Stimulated activated naive CD4-positive, alpha-beta T cell treated with Interleukin-2 at 50 U/mL for 16 hours (primary cell): ENCODE results near the gene MEF2C.

Experiments used
- DNase-seq: peaks from one replicate; lab custom pipeline; 2025; lab: John Stamatoyannopoulos, UW

Gene MEF2C

DNA sequence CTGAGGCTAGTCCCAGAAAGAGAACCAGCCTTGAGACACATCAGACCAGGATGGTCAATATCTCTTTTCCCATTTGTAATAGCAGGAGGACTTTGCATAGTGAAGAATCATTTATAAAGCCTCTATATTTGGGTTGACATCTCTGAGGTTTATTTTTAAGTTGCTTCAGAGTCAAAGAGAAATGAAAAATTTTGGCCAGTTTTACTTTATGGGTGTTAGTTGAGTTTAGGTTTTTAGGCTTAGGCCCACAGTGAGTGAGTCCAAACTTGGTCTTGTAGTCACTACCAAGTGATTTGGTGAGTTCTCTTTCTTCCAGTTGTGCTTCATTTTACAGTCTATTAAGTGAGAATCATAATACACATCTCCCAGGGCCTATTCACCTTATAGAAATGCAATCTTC is 5.3 kb upstream of the MEF2C start:
- no peak for DNase-seq

- DNase-seq: no peak
Observed at GRCh38 chr5:88887342-88887741, 4.4 kb upstream of the MEF2C start.

DNA sequence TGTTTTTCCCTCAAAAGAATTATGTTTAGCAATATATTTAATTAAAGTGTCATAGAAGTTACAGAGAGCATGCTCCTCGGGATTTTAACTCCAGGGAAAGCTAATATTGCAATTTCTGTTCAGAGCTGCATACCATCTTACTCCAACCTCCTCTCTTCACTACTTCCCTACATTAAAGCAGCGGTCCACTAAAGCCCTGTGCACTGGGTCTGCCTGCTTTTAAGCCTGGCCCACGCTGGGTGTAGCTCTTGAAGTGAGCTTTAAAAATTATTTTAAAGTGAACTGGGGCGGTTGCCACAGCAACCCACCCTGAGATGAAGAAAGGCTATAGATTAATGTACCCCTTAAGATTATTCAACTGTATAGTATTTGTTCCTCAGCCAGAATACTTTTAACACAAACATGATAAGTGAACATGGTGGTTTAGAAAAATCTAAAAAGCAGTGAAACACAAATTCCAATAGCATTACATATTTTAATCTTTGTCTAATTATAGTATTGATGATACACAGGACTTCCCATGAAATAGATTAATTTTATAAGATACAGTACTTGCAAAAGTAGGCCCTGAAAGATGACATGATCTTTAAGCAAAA is 3.9 kb upstream of the MEF2C start:
- DNase-seq: no peak

- no peak for DNase-seq
Observed at GRCh38 chr5:88886252-88886651, 3.3 kb upstream of the MEF2C start.

GRCh38 chr5:88885002-88885401 is 2.0 kb upstream of the MEF2C start:
- DNase-seq: no peak

GRCh38 chr5:88884608-88884877 is 1.6 kb upstream of the MEF2C start:
- no peak for DNase-seq

DNA sequence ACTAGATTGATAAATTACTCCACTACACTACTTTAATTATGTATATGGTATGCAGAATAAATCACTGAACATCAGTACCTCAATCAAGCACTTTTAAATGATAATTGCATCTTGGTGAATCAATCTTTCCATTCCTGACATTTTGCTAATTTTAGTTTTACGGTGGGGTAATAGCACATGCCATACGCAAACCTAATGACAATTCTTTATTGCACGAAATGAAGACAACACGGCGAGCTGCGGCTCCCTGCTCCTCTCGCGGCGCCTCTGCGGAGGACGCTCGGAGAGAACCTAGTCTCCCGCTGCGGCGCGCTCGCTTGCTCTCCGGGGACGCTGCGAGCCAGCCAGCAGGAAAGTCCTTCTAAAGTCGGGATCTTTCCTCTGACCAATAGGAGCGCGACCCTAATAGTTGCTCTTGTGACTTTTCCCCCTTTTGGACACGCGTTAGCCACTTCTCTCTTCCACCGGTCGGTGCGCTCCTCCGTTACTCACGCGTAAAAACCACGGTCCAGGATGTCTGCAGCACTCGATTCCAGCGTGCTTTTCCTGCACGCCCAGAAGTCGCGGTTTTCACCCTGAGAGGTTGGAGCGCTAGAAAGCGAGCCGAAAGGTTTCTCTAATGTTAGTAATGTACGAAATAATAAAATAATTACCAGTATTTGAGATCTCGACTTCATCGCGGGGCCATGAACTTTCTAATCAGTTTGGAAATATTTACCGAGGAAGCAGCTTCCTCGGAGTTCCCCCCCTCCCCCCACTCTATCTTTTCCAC is 1.0 kb upstream of the MEF2C start:
- DNase-seq: no peak

DNA sequence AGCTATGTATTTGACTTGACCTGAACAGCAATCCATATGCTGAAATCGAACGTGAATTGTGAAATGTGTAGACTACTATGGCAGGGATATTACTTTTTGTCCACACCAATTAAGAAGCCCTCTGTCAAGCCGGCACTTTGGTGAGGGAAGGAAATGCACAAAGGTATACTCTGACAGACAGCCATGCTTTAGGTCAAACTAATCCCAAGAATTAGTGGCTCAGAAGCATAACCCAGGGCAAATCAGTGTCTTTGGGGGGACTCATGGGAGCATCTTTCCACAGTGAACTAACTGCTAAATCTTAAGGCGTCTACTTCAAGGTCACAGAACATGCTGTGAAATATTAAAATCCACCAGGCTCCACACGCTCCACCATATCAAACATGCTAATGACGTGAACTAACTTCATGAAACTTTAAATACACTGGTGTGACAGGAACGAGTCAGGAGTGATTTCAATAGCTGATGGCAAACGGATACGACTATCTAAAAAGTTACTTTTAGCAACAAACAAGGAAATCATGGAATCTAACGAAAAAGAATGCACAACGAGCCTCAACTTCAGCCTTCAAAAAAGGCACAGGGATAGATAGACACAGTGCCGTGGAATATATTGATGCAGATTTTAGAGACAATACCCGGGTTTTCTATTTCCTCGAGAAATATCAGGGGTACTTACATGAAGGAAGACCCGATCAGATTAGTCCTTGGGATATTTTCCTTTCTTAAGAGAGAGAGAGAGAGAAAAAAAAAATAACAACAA is 527 bp downstream of the MEF2C start:
- no peak for DNase-seq

GRCh38 chr5:88881571-88881971 is 1.4 kb downstream of the MEF2C start:
- no peak for DNase-seq

GRCh38 chr5:88880201-88880600 is 2.8 kb downstream of the MEF2C start:
- no peak for DNase-seq

DNA sequence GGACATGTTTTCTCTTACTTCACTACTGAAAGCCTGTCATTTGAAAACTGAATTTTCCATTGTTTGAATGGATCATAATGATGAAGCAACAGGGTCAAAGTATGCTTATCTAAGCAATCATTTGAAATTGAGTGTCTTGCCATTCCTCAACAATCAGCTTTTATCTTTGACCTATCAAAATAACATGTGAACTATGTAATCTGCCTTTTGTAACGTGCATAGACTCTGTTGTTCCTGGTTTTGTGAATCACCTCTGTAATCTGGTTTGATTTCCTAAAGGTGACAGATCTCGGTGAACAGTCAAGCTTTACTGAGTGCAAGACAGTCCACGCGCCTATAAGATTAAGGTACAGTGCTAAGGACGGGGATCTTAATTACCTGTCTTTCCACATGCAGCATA is 3.3 kb downstream of the MEF2C start:
- no peak for DNase-seq

DNA sequence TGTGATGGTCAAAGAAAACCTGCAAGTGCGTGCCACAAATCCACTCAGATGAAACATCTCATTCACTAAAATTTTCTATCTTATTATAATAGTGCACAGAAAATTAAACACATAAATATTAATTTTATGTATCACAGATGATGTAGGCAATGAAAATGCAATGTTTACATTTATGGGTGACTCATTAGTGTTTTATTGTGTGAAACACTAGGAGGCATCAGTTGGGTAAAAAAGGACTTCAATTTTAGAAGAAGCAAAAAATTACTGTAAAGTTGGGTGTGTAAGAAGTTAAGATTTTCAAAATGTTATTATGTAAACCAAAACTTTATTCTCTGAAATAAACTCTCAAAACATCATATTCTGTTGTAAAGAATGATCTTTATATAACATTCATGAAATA is 4.0 kb downstream of the MEF2C start:
- no peak for DNase-seq

- no peak for DNase-seq
Observed at GRCh38 chr5:88877826-88878225, 5.2 kb downstream of the MEF2C start.

DNA sequence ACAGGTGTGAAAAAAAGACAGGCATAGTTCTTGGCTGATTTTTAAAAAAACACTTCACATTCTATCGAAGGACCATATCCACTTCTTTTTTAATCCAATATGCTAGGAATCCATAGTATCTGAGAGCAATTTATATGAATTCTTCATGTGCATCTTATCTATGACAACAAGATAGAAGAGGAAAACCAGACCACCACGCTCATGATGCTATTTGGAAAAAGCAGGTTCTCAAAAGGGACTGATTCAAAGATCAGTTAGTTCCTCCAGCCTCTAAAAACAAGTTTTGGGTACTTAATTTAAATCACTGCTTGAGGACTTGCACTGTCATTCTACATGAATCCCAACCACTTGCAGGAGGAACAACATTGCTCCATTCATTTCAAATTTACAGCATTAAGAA is 6.3 kb downstream of the MEF2C start:
- DNase-seq: no peak

- no peak for DNase-seq
Observed at GRCh38 chr5:88875341-88876234, 7.4 kb downstream of the MEF2C start.

- DNase-seq: no peak
Observed at GRCh38 chr5:88873447-88873846, 9.5 kb downstream of the MEF2C start.

DNA sequence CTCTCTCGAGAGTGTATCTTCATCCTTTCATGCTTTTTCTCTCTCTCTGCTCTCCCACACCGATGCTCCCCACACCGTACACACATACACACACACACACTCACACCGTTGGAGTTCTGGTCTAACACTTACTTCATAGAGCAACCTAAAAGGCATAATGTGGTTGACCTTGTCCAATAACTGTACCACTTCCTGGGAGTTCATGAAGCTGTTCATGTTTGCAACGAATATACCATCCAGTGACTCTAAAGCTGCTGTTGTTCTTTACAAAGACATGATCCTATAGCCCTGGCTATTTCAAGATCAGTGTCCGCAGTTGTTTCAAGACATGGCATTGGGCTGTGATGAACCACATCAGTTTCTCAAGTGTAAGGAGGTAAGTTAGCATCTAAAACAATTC is 10.0 kb downstream of the MEF2C start:
- no peak for DNase-seq

DNA sequence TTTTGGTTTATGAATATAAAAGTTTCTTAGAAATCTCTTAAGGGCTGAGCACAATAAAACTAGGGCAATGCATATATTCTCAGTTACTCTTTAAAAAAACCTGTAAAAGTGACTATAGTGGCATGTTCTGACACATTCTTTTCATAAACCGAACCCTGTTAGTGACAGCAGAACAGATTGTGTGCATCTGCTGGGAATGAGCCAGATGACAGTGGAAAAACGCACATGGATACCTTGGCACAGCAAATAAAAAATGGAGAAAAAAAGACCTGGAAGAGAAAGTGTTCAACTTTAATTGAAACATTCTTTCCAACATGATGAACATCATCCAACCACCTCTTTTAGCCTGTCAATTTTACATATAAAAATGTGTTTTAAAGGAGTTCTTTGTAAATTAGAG is 12.7 kb downstream of the MEF2C start:
- no peak for DNase-seq

- no peak for DNase-seq
Observed at GRCh38 chr5:88868468-88869068, 14.4 kb downstream of the MEF2C start.

DNA sequence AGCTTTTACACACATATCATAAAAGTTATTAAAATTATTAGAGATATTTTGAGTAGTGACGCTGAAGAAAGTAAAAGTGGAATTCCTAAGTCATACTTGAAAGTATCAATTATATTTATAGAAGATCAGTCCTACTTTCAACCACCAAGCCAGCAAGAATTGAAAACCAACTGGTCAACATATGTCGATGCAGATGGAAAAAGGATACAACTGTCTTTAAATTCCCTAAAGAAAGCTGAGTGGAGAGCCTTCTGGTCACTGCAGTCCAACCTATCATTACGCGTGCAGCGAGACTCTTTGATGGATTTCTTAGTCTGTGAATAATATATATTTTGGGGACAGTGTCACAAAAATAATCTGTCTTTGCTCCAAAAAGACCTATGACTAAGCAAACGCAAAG is 15.3 kb downstream of the MEF2C start:
- DNase-seq: no peak

- DNase-seq: no peak
Observed at GRCh38 chr5:88863523-88863922, 19.5 kb downstream of the MEF2C start.

GRCh38 chr5:88862547-88863175 is 20.3 kb downstream of the MEF2C start:
- no peak for DNase-seq
